Measurements from ENCODE around the gene MAP2K7.
"Not testable (repeated sequence)": the region's sequence is repeated elsewhere in the genome, so short reads cannot be mapped to it uniquely, and the experiment has no call there.

MAP2K7 gene

GRCh38 chr19:7903244-7904073 lies at the start of gene MAP2K7:
MAP2K7 (plus strand) TSS chr19:7903877; CDS start chr19:7903945, 68 bp downstream.
- peak; percentile 98 to 99 for DNase-seq

GRCh38 chr19:7855426-7856108 lies 48.1 kb upstream of the MAP2K7 start:
- DNase-seq: no peak

GRCh38 chr19:7856109-7856591 lies 47.5 kb upstream of the MAP2K7 start:
- no peak for DNase-seq

GRCh38 chr19:7856679-7857663 lies 46.7 kb upstream of the MAP2K7 start:
- DNase-seq: no peak

GRCh38 chr19:7857727-7858108 lies 46.0 kb upstream of the MAP2K7 start:
- DNase-seq: no peak

- no peak for DNase-seq
Observed at GRCh38 chr19:7858109-7858770, 45.4 kb upstream of the MAP2K7 start.

DNA sequence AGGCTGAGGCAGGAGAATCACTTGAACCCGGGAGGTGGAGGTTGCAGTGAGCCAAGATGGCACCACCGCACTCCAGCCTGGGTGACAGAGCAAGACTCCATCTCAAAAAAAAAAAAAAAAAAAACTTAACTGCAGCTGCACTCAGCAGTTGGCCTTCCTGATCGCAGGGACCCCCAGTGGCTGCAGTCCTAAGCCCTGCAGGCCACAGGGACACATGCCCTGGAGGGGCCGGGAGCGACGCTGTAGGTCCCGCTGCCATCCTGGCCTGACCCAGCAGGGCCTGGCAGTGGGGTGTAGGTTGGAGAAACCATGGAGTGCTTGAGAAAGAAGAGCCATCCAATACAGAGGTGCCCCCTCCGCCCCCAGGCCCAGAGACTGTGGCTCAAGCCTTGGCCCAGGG lies 44.6 kb upstream of the MAP2K7 start:
- DNase-seq: not testable (repeated sequence)

GRCh38 chr19:7859831-7860713 lies 43.6 kb upstream of the MAP2K7 start:
- DNase-seq: no peak

- no peak for DNase-seq
Observed at GRCh38 chr19:7860714-7861618, 42.7 kb upstream of the MAP2K7 start.

DNA sequence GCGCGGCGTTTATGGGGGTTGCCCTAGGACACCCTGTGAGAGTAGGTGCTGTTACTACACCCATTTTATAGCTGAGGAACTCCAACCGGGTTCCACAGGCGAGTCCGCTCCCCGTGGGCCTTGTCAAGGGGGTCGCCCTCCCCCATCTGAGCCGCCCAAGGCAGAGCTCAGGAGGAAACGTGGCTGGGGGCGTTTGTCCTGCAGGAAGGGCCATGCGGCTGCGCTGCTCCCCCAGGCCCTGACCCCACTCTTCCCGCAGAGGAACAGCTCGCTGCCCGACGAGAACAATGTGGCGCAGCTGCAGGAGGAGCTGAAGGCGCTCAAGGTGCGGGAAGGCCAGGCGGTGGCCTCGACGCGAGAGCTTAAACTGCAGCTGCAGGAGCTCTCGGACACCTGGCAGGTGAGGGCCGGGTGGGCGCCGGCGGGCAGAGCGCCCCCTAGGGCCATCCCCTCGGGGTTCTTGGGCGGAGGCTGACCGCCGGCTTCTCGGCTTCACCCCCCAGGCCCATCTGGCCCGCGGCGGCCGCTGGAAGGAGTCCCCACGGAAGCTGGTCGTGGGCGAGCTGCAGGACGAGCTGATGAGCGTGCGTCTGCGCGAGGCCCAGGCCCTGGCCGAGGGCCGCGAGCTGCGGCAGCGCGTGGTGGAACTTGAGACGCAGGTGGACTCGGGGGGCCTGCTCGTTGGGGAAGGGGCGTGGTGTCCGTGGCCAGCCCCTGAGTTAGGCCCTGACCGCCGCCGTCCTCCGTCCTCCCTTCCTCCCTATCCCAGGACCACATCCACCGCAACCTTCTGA lies 41.9 kb upstream of the MAP2K7 start:
- DNase-seq: no peak

DNA sequence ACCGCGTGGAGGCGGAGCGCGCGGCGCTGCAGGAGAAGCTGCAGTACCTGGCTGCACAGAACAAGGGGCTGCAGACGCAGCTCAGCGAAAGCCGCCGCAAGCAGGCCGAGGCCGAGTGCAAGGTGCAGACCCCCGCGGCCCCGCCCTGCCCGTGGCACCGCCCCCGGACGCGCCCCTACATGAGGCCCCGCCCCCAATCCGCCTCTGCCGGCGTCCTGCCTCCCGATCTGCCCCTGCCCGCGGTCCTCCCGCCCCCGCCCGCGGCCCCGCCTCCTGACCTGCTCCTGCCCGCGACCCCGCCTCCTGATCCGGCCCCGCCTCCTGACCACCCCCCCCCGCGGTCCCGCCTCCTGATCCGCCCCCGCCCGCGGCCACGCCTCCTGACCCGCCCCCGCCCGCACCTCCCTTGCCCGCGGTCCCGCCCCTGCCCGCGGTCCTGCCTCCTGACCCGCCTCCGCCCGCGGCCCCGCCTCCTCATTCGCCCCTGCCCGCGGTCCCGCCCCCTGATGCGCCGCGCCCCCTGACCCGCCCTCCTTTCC lies 41.2 kb upstream of the MAP2K7 start:
- DNase-seq: no peak

- no peak for DNase-seq
Observed at GRCh38 chr19:7863157-7863970, 40.3 kb upstream of the MAP2K7 start.

- no peak for DNase-seq
Observed at GRCh38 chr19:7863971-7864689, 39.5 kb upstream of the MAP2K7 start.

DNA sequence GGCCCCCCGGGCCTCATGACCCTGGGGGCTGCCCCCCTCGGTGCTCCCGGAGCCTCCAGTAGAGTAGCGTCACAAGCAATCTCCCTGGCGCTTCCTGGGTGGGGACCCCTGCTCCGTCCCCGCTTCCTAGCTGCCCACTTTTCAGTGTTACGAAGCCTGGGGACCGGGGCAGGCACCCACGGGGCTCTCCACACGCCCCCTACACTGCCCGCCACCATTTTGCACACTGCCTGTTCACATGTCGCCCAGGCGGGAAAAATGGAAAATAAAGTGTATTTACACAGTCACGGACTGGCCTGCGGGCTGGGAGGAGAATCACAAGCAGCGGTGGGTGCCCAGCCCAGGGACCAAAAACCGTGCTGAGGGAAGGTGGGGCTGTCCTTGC lies 39.0 kb upstream of the MAP2K7 start:
- no peak for DNase-seq

DNA sequence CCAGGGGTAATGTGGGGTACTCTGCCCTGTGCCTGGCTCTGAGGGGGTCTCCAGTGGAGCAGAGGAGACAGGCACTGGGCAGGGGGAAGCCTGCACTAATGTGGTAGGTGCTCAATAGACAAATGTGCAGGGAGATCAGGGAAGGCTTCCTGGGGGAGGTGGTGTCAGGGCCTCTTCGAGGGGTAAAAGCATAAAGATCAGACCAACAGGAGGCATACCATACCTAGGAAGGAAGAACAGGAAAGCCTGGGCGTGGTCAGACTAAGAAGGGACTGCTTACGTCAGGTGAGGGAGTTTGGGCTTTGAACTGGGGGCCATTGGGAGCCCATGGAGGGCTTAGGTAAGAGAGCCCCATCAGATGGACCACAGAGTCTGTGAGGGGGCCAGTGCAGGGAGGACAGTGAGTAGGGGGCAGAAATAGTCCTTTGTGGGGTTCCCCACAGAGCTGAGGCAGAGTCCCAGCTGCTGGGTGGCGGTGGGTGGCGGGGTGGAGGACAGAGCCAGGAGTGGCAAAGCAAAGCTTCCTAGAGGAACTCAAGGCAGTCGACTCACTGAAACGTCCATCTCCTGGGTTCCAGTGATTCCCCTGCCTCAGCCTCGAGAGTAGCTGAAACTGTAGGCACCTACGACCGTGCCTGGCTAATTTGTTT lies 38.3 kb upstream of the MAP2K7 start:
- DNase-seq: no peak

DNA sequence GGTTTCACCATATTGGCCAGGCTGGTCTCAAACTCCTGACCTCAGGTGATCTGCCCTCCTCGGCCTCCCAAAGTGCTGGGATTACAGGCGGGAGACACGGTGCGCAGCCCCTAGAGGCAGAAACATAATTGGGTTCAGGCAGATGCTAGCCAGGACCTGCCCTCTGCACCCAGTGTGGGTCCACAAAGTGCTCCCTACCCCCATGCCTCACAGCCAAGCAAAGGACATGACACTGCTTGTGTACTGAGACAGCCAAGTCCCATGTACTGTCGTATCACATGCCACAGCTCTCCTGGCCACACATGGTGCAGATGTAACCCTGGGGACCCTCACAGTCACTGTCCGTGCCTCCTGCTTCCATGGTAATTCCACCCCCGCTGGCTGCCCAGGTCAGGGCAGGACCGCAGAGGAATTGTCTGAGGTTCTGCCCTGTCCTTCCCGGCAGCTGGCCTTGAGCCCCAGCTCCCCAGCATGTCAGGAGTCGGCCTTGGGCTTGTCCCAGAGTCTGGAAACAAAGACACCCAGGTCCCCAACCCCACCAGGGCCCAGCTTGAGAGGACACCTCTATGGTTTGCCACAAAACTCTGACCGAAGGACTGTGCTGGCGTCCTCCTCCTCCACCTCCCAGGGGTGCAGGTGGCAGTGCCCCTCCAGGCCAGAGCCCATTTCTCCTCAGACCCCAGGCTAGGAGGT lies 37.1 kb upstream of the MAP2K7 start:
- DNase-seq: no peak
